ENCODE measurements around the gene CEP290. TPM values are rescaled to one million over a fixed set of nuclear protein-coding genes. Genes with fewer than 3 reads are reported as not detected.
A peak's percentile ranks its signal among the peaks of the same experiment; 100 is the strongest.

Gene CEP290
- 10 to 100 TPM; 24.7 to 42.6 (median 36.6) TPM for total RNA-seq

- peak; percentile 95 to 96 for DNase-seq
- intact Hi-C loops (cut with DNase I): no loop called here
- H3K27ac ChIP-seq: peak within 1 kb of the TSS; percentile 41 to 75 (median 73)
- no peaks in the 10 kb centered on the region for H3K27me3 ChIP-seq
- 0% methylated on average over 23 to 39 of the region's 49 CpGs for WGBS, 2 donors
- peak in 1 of 2 donors; percentile 81 for TF ChIP-seq POLR2A (IDR thresholded peaks at IDR 0.05)
- no peak for TF ChIP-seq CTCF (IDR thresholded peaks at IDR 0.05)
- no peaks in the 10 kb centered on the region for H3K36me3 ChIP-seq
- no peaks in the 10 kb centered on the region for H3K9me3 ChIP-seq
- peaks cover 0 to 6% of the 10 kb centered on the region in 2 donors for H3K4me1 ChIP-seq
- peak within 1 kb of the TSS; percentile 43 to 61 (median 51) for H3K4me3 ChIP-seq (replicated peaks in 1 of 3)
Measured at GRCh38 chr12:88141774-88142609, at the start of gene CEP290, which contains the start of gene TMTC3. CEP290 (minus strand) TSS chr12:88142088; CDS start chr12:88141307, 781 bp downstream. TMTC3 (plus strand) TSS chr12:88142307; CDS start chr12:88148316, 6,009 bp downstream.

- H3K4me1 ChIP-seq: no peaks in the 10 kb centered on the region
- no peak overlapping the region for H3K4me3 ChIP-seq (replicated peaks in 1 of 3)
- no peak overlapping the region for H3K27ac ChIP-seq
- H3K9me3 ChIP-seq: no peaks in the 10 kb centered on the region
- no peaks in the 10 kb centered on the region for H3K27me3 ChIP-seq
- no peak for TF ChIP-seq CTCF (IDR thresholded peaks at IDR 0.05)
- TF ChIP-seq POLR2A (IDR thresholded peaks at IDR 0.05): no peak
- intact Hi-C loops (cut with DNase I): no loop called here
- peaks cover 2 to 5% of the 10 kb centered on the region in 2 donors for H3K36me3 ChIP-seq
- 96 to 97% methylated on average over 1 of the region's 1 CpG for WGBS, 2 donors
- DNase-seq: no peak
Measured at GRCh38 chr12:88188180-88188579, 46.3 kb upstream of the CEP290 start.

- no peak for DNase-seq
- intact Hi-C loops (cut with DNase I): no loop called here
- TF ChIP-seq CTCF (IDR thresholded peaks at IDR 0.05) (no peak), POLR2A (IDR thresholded peaks at IDR 0.05) (no peak)
- H3K9me3 ChIP-seq: no peaks in the 10 kb centered on the region
- H3K27ac ChIP-seq: no peak overlapping the region
- no peaks in the 10 kb centered on the region for H3K27me3 ChIP-seq
- no peak overlapping the region for H3K4me3 ChIP-seq (replicated peaks in 1 of 3)
- no peaks in the 10 kb centered on the region for H3K4me1 ChIP-seq
- 96 to 97% methylated on average over 2 of the region's 2 CpGs for WGBS, 2 donors
- H3K36me3 ChIP-seq: peaks cover 2 to 5% of the 10 kb centered on the region in 2 donors
Measured at GRCh38 chr12:88187571-88187970, 45.7 kb upstream of the CEP290 start.

GRCh38 chr12:88185988-88186387 lies 44.1 kb upstream of the CEP290 start:
- H3K4me3 ChIP-seq (replicated peaks in 1 of 3): no peak overlapping the region
- H3K27me3 ChIP-seq: no peaks in the 10 kb centered on the region

More at GRCh38 chr12:88185988-88186387, 44.1 kb upstream of the CEP290 start:
- TF ChIP-seq POLR2A (IDR thresholded peaks at IDR 0.05): no peak
- no peak for TF ChIP-seq CTCF (IDR thresholded peaks at IDR 0.05)
- Histone ChIP-seq H3K36me3 (peaks cover 5% of the 10 kb centered on the region in 2 donors), H3K9me3 (no peaks in the 10 kb centered on the region), H3K27ac (no peak overlapping the region), H3K4me1 (no peaks in the 10 kb centered on the region)
- DNase-seq: no peak
- intact Hi-C loops (cut with DNase I): no loop called here

All from thyroid gland (tissue), 4 donors.